Endothelial cell (in vitro differentiated cells): Measurements from ENCODE around the gene RASA2. TPM values are rescaled to one million over a fixed set of nuclear protein-coding genes. Genes with fewer than 3 reads are reported as not detected.

Experiments
- DNase-seq: peaks from one replicate; pipeline ENCODE4 v3.0.0; 2021; ENCODE audit warnings: low spot score
- H3K27ac Mint-ChIP-seq: one replicate; pipeline ENCODE4 v1.8.0; 2021; ENCODE audit warnings: mixed read lengths, inconsistent platforms; ENCODE audit not compliant: unreplicated experiment
- H3K27me3 Mint-ChIP-seq: one replicate; pipeline ENCODE4 v1.8.0; 2021; ENCODE audit warnings: mild to moderate bottlenecking, moderate library complexity, mixed read lengths, inconsistent platforms; ENCODE audit not compliant: unreplicated experiment
- H3K36me3 Mint-ChIP-seq: one replicate; pipeline ENCODE4 v1.8.0; 2021; ENCODE audit warnings: mild to moderate bottlenecking, low read depth, mixed read lengths, inconsistent platforms; ENCODE audit not compliant: unreplicated experiment
- H3K4me1 Mint-ChIP-seq: one replicate; pipeline ENCODE4 v1.8.0; 2021; ENCODE audit warnings: mild to moderate bottlenecking, mixed read lengths, inconsistent platforms; ENCODE audit not compliant: unreplicated experiment
- H3K4me3 Mint-ChIP-seq: one replicate; pipeline ENCODE4 v1.8.0; 2021; ENCODE audit warnings: mild to moderate bottlenecking, mixed read lengths, inconsistent platforms; ENCODE audit not compliant: unreplicated experiment
- H3K9me3 Mint-ChIP-seq: one replicate; pipeline ENCODE4 v1.8.0; 2021; ENCODE audit warnings: mixed read lengths, inconsistent platforms; ENCODE audit not compliant: unreplicated experiment
- total RNA-seq: library from RNA; stranded (reverse); fragmentation: NEBNext Ultra II Directional; extraction: Animal tissue kit (Norgen Biotek cat#: 25700); gene quantifications from one replicate; pipeline ENCODE4 v1.2.1, GENCODE V29; 2021; ENCODE audit not compliant: unreplicated experiment
- TF ChIP-seq, protein P1 (sequence below): fragments of 200-600 bp; sonication (generic); IDR thresholded peaks from one replicate; pipeline ENCODE4 v1.5.0; 2021; ENCODE audit warnings: antibody characterized with exemption; ENCODE audit not compliant: unreplicated experiment

RASA2 gene
- total RNA-seq, 1 donor from 2014 or later: 32.5 TPM

DNA sequence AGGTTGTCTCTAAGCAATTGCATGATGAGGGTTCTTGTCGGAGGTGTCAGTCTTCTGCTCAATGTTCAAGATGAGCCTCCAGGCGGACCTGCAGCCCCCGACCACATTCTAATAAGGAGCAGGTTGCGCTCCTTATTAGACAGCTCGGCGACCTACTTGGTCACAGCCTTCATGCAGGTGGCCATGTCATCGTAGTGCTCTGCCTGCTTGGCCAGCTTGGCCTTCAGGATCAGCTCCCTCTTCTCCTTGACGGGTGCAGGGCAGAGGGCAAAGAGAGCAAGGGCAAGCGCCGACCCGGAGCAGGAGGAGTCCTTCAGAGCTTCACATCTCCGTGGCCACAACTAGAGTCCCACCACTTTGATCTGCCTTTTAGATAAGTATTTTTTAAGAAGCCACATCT lies 113.5 kb downstream of the RASA2 start:
- peak overlapping the region; percentile 33 for H3K4me3 Mint-ChIP-seq
- no peaks in the 10 kb centered on the region for H3K27me3 Mint-ChIP-seq
- no peaks in the 10 kb centered on the region for H3K4me1 Mint-ChIP-seq
- no peaks in the 10 kb centered on the region for H3K9me3 Mint-ChIP-seq
- DNase-seq: no peak
- peaks cover 30% of the 10 kb centered on the region for H3K36me3 Mint-ChIP-seq
- no peak overlapping the region for H3K27ac Mint-ChIP-seq
- TF ChIP-seq, protein P1, sequence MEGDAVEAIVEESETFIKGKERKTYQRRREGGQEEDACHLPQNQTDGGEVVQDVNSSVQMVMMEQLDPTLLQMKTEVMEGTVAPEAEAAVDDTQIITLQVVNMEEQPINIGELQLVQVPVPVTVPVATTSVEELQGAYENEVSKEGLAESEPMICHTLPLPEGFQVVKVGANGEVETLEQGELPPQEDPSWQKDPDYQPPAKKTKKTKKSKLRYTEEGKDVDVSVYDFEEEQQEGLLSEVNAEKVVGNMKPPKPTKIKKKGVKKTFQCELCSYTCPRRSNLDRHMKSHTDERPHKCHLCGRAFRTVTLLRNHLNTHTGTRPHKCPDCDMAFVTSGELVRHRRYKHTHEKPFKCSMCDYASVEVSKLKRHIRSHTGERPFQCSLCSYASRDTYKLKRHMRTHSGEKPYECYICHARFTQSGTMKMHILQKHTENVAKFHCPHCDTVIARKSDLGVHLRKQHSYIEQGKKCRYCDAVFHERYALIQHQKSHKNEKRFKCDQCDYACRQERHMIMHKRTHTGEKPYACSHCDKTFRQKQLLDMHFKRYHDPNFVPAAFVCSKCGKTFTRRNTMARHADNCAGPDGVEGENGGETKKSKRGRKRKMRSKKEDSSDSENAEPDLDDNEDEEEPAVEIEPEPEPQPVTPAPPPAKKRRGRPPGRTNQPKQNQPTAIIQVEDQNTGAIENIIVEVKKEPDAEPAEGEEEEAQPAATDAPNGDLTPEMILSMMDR: no peak

DNA sequence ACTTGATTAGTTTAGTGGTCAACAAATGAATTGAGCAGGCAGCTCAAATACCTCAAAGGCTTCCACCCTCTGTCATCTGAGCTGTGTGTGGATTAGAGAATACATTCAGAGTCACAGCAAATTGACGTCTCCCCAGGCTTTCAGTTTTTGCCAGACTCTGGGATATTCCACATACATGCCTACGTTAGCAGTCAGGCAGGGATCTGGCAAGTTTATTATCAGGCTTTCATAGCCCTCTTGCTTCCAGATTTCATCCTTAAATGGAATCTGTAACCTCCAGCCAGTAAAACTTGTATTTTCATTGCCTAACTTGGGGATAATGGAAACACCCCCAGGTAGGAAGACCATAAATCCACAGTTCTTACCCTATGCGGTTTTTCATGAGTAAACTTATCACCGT lies 115.9 kb downstream of the RASA2 start:
- DNase-seq: no peak
- H3K36me3 Mint-ChIP-seq: peaks cover 34% of the 10 kb centered on the region
- H3K4me1 Mint-ChIP-seq: no peaks in the 10 kb centered on the region
- H3K4me3 Mint-ChIP-seq: peak overlapping the region; percentile 47
- peaks cover 1% of the 10 kb centered on the region for H3K27me3 Mint-ChIP-seq
- H3K9me3 Mint-ChIP-seq: no peaks in the 10 kb centered on the region
- H3K27ac Mint-ChIP-seq: no peak overlapping the region
- TF ChIP-seq, protein P1: no peak

DNA sequence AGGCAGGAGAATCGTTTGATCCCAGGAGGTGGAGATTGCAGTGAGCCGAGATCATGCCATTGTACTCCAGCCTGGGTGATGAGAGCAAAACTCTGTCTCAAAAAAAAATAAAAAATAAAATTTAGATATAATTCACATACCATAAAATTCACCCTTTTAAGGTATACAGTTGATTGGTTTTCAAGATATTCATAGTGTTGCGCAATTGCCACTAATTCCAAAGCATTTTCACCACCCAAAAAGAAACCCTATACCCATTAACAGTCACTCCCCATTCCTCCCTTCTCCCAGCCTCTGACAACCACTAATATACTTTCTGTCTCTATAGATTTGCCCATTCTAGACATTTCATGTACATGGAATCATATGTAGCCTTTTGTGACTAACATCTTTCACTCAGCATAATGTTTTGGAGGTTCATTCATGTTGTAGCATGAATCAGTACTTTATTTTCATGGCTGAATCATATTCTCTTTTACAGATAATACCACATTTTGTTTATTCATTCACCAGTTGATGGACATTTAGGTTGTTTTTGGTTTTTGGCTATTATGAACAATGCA lies 116.7 kb downstream of the RASA2 start:
- no peak for DNase-seq
- Mint-ChIP-seq H3K4me1 (no peaks in the 10 kb centered on the region), H3K9me3 (no peaks in the 10 kb centered on the region), H3K27me3 (peaks cover 1% of the 10 kb centered on the region), H3K4me3 (no peak overlapping the region), H3K36me3 (peaks cover 36% of the 10 kb centered on the region), H3K27ac (no peak overlapping the region)
- TF ChIP-seq, protein P1: no peak

DNA sequence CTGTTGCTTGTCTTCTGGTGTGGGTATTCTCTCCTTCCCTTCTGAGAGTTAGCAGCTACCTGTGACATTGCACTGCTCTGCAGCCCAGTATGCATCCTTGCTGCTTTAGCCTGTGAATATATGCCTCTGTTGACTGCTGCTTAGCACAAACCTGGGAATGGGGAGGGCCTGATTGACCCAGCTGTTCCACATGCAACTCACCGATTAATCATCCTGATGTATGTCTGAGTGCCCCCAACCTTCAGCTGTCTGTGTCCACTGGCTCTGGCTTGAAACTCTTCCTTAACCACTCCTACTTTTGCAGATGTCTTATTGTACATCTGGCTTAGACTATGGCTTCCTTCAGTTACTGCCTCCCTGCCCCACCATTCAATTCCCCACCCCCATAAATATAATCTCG lies 119.1 kb downstream of the RASA2 start:
- Mint-ChIP-seq H3K9me3 (no peaks in the 10 kb centered on the region), H3K4me3 (no peak overlapping the region), H3K4me1 (no peaks in the 10 kb centered on the region), H3K27ac (no peak overlapping the region), H3K27me3 (peaks cover 1% of the 10 kb centered on the region), H3K36me3 (peaks cover 24% of the 10 kb centered on the region)
- TF ChIP-seq, protein P1: no peak
- DNase-seq: no peak

DNA sequence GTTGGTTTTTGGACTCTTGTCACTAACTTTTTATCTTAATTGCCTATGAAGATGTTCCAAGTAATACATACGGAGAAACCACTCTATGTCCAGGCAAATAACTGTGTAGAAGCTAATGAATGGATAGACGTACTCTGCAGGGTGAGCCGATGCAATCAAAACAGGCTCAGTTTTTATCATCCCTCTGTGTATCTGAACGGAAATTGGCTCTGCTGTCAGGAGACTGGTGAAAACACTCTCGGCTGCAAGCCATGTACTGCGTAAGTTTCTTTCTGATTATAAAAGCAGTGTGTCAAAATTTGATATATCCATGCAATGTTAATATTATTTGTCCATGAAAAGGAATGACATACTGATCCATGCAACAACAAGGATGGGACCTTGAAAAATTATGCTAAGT lies 121.6 kb downstream of the RASA2 start:
- TF ChIP-seq, protein P1: no peak
- Mint-ChIP-seq H3K4me3 (no peak overlapping the region), H3K4me1 (no peaks in the 10 kb centered on the region), H3K9me3 (no peaks in the 10 kb centered on the region), H3K27me3 (peaks cover 1% of the 10 kb centered on the region), H3K36me3 (peaks cover 20% of the 10 kb centered on the region), H3K27ac (no peak overlapping the region)
- no peak for DNase-seq
